GM18505 (cell line): ENCODE data around the gene PBX2.

Experiments
- ATAC-seq: cut with Tn5 transposase; IDR thresholded peaks from one replicate; pipeline ENCODE4 v1.9.1; 2021; ENCODE audit not compliant: unreplicated experiment
- POLR2A ChIP-seq: IDR thresholded peaks from 4 replicates; pipeline ENCODE4 v1.6.1; 2011; ENCODE audit warnings: borderline replicate concordance; ENCODE audit not compliant: insufficient read depth, insufficient read length; ENCODE audit errors: extremely low read depth

The PBX2 gene

GRCh38 chr6:32175711-32176475 is 14.1 kb downstream of the PBX2 start, which contains the start of gene AGPAT1:
TSS of gene AGPAT1 (minus strand) at chr6:32176084. CDS start at chr6:32171496, 4,588 bp downstream.
- peak; percentile 44 for ATAC-seq

DNA sequence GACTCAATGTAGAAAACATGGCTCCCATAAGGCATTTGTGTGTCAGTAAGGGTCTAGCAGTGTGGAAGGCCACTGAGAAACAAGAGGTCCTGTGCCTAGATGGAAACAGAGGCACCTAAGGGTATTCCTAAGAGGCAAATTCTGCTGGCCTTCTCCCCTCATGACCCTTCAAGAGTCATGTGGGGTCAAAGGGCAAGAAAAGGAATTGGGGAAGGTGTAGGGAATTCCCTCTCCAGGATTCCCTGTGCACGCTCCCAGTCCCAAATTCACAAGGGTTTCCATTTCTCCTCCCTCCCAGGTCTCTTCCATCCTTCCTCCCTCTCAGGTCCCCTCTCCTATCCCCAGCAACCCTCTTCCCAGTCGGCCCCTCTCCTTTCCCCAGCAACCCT is 14.7 kb downstream of the PBX2 start:
- no peak for TF ChIP-seq POLR2A
- ATAC-seq, result no peak

More at GRCh38 chr6:32175711-32176475, 14.1 kb downstream of the PBX2 start, which contains the start of gene AGPAT1:
- peak; percentile 67 for TF ChIP-seq POLR2A

DNA sequence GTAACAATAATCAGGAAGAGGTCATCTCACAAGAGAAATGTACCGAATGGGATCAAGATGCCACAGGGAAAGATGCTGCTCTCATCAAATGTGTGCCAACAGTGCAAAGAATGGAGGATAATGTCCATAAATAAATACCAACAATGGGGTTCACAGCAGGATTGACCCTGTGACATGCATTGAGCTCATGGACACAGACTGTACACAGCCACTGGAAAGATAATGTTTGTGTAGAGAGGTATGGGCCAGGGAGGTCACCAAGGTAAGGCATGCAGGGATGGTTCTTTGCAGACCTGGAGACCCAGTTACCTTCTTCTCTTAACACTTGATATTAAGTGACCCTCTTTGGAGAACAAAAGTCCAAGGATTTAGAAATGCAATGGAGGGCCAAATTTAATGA is 15.6 kb downstream of the PBX2 start:
- no peak for TF ChIP-seq POLR2A
- ATAC-seq, result no peak

DNA sequence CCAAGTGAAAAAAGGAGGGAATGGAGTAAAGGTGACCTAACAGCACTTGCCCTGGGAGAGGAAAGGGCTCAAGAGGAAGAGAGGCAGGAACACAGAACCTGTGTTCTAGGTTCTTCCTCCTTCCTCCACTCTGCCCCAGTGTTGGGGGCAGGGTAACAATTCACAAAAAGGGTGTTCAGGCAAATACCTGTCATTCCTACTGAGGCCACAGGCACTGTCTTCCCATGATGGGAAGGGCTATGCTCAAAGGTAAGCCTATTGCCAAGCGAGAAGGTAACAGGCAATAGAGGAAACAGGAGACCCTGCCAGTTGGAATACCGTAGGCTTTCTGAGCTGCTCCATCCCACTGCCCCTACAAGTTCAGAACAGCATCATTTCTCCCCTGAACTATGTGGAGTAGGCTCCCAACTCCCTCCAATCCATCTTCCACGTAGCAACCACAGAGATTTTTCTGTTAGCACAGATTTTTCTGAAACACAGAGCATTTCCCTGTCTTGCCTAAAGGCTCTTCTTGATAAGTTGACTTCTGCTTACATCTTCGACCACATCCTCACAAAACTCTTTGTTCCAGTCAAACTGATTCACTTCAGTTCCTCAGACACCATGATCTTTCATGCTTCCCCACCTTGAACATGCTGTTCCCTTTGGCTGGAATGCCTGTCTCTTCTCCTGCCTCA is 16.8 kb downstream of the PBX2 start:
- no peak for ATAC-seq
- no peak for TF ChIP-seq POLR2A

DNA sequence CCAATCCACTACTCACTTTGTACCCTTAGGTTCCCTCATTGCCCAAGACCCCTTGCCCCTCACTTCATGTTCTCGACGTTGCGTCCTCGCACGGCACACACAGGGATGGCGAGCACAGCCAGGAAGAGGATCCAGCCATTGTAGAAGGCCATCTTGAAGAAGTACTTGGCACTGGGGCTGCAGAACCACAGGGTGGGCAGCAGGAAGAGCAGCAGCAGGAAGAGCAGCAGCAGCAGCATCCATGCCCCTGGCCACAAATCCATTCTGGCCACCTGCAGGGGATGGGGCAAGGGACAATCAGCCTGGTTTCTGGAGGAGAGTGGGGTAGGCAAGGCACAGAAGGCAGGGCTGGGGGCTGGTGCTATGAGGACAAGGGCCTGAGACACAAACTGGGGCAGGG is 18.8 kb downstream of the PBX2 start:
- ATAC-seq, result no peak
- no peak for TF ChIP-seq POLR2A

DNA sequence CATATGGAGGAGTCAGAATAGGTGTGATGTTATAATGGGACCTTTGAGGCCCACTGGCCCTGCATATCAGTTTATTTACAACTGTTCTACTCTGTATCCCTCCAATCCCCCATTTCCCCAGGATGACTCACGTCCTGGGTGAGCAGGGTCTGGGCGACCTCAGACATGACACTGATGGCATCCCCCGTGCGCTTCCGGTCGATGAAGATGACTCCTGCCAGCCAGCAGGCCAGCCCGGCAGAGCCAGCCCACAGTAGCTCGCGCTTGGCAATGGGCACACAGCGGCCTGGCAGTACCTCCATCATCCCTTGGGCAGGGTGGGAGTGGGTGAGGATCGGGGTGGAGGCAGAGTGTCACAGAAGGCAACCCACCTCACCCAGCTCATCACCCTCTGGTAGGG is 19.7 kb downstream of the PBX2 start:
- ATAC-seq, result no peak
- no peak for TF ChIP-seq POLR2A

DNA sequence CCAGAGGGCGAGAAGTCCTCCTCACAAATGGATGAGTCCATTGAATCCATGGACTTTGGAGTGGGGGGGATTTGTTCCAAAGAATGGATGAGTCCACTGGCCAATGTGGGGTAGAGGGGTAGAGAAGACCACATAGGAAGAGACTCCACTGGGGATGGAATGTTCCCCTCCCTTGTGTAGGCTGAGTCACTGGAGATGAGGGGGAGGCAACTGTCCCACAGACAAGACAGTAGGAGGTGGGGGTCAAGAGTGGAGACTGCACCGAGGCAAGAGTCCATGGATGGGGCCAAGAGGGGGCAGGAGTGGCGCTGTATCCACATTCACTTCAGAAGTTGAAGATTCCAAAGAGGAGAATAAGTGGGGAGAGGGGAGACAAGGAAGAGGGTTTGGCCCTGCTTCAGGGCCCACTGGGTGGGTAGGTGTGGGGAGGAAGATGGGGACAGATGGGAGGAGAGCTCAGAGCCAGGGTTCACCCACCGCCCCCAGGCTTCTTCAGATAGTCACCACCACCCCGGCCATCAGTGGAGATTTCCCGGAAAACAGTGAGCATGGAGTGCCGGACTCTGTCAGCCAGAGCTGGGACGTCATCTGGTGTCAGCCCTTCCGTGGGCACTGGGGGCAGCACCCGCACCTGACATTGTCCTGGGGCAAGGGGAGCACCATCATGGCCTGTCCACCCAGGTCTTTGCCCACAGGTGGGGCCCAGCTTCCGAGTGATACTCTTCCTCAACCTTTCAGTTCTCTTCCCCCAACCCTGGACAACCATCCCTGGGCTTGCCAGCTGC is 21.0 kb downstream of the PBX2 start:
- ATAC-seq, result no peak

DNA sequence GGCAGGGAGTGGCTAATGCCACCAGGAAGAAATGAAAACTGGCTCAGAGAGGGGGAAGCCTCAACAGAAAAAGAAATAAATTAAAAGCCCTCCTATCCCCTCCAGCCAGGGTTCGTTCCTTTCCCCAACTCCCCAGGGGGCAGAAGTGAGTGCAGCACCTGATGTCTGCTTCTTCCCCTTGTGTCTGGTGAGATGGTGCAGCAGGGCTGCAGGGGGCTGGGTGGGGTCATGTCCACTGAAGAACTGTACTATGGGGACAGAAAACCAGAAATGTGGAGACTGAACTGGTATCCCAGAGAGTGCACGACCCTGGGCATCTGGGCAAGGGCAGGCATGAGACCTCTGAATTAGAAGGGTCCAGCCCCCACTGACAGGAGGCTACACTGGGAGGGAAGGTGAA is 21.7 kb downstream of the PBX2 start:
- no peak for ATAC-seq

More for the DNA sequence above, 21.0 kb downstream of the PBX2 start:
- TF ChIP-seq POLR2A, result no peak

DNA sequence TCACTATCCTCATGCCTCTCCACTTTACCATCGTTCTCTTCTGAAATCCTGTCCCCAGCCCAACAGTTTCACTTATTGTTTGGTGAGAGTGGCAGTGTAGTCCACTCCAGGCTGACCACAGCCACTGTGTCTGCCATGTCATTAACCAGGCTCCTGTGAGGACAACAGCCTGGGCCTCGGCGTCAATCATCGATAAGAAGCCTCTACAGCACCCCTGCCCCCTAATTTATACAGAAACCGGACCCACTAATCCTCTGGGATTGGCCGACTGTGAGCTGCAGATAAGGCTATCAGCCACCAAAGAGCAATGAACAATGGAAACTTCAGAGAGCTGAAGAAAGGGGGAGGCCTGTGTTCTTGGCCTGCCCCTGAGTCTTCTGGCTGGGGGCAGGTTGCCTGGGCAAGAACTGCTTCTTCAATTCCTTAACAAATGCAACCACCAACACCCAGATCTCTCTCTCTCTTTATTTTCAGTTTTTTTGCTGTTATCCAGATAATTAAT is 22.2 kb downstream of the PBX2 start:
- no peak for ATAC-seq
- TF ChIP-seq POLR2A, result no peak

More for the DNA sequence above, 21.7 kb downstream of the PBX2 start:
- TF ChIP-seq POLR2A, result no peak

DNA sequence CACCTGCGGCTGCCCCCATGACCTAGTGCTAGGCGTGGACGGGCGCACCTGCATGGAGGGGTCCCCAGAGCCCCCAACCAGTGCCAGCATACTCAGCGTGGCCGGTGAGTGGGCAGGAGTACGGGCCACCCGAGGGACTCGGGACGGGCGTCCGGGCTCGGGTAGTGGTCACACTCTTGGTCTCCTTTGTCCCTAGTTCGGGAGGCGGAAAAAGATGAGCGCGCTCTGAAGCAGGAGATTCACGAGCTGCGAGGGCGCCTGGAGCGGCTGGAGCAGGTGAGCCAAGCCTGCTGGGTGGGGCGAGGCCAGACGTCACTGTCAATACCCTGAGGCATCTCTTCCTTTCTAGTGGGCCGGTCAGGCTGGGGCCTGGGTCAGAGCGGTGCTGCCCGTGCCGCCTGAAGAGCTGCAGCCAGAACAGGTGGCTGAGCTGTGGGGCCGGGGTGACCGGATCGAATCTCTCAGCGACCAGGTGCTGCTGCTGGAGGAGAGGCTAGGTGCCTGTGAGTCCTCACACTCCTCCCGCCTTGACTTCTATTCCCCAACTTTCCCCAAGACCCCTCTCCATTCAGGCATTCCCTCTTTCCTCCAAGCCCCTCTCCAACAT is 22.7 kb downstream of the PBX2 start:
- no peak for ATAC-seq
- no peak for TF ChIP-seq POLR2A

DNA sequence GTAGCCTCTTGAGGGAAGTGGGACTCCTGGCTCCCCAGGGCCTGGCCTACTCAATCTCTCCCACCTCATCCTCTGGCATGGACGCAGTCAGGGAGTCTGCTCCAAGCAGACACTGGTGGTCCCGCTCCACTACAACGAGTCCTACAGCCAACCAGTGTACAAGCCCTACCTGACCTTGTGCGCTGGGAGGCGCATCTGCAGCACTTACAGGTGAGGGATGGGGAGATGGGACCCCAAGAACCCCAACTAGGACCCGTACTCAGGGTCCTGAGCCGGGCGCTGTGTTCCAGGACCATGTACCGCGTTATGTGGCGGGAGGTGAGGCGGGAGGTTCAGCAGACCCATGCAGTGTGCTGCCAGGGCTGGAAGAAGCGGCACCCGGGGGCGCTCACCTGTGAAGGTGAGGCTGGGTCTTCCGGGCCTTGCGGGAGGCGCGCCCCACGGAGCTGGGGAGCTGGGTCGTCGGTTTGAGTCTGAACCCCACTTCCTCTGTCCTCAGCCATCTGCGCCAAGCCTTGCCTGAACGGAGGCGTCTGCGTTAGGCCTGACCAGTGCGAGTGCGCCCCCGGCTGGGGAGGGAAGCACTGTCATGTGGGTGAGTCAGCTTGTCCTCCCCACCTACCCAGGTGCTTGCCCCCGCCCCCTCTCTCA is 23.5 kb downstream of the PBX2 start:
- ATAC-seq, result no peak
- TF ChIP-seq POLR2A, result no peak

DNA sequence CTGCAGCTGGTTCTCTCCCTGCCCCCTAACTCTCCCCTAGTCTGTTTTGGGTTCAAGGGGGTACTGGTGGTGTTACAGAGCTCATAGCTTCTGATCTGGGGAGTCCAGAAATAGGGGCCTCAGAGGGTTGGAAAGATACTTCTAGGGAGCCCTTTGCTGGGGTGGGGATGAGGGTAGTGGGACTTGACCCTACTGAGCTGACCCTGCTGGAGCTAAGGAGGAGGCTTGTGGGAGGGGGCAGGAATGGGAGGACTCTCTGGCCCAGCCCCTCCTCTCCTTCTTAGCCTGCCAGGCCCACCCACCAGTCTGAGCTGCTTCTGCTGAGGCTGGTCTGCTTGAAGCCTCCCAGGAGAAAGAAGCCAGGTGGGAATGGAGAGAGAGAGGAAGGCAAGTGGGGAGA is 25.7 kb downstream of the PBX2 start, which contains the start of gene EGFL8:
Gene EGFL8 (plus strand): TSS at position 301 of the 400 bp plus-strand sequence. CDS start 1,571 bp downstream, outside the sequence.
- ATAC-seq, result no peak
- no peak for TF ChIP-seq POLR2A
